Tibial artery (tissue), 4 donors: ENCODE measurements around the gene PLA1A.
A peak's percentile ranks its signal among the peaks of the same experiment; 100 is the strongest.
"Not testable (repeated sequence)": the region's sequence is repeated elsewhere in the genome, so short reads cannot be mapped to it uniquely, and the experiment has no call there.

Experiments
- DNase-seq, 2 donors: peaks; one replicate each; pipeline ENCODE4 v3.0.0-alpha.2; 2019
- H3K27ac ChIP-seq, 2 donors: fragments of 200-600 bp; sonication (generic) in 1 of 2; 1 replicate in 1 of 2; 2 replicates in 1 of 2; pipeline ENCODE4 v1.5.1; 2018 to 2019; ENCODE audit warnings: mild to moderate bottlenecking in 1 of 2
- H3K27me3 ChIP-seq, 2 donors: fragments of 200-600 bp; sonication (generic) in 1 of 2; one replicate each; pipeline versions ENCODE4 v1.5.1 to v1.6.0; 2016 to 2019
- H3K36me3 ChIP-seq, 3 donors: fragments of 200-600 bp; sonication (generic) in 2 of 3; one replicate each; pipeline ENCODE4 v1.5.1; 2016 to 2019; ENCODE audit warnings: mild to moderate bottlenecking in 2 of 3
- H3K4me1 ChIP-seq, 4 donors: fragments of 200-600 bp; sonication (generic) in 2 of 4; 1 replicate in 3 of 4; 2 replicates in 1 of 4; pipeline ENCODE4 v1.5.1; 2016 to 2019
- H3K4me3 ChIP-seq, 2 donors: fragments of 200-600 bp; sonication (generic) in 1 of 2; 1 replicate in 1 of 2; 2 replicates in 1 of 2; pipeline ENCODE4 v1.5.1; 2018 to 2019; ENCODE audit warnings: mild to moderate bottlenecking in 2 of 2
- H3K9me3 ChIP-seq, 3 donors: fragments of 200-600 bp; sonication (generic) in 1 of 3; one replicate each; pipeline ENCODE4 v1.5.1; 2016 to 2019
- intact Hi-C: fragments of 100-400 bp; cut with DNase I; formaldehyde crosslinking; loops from one replicate; pipeline ENCODE4 v1.15.0; 2023; ENCODE audit warnings: low total_unique reads
- TF ChIP-seq, protein P1 (sequence below), 2 experiments: fragments of 200-600 bp in 1 of 2; fragments of 450-650 bp in 1 of 2; IDR thresholded peaks; one replicate each; pipeline ENCODE4 v1.5.1; 2017 to 2019; ENCODE audit warnings: antibody characterized with exemption in 2 of 2, mild to moderate bottlenecking in 1 of 2, moderate library complexity in 1 of 2

PLA1A gene

DNA sequence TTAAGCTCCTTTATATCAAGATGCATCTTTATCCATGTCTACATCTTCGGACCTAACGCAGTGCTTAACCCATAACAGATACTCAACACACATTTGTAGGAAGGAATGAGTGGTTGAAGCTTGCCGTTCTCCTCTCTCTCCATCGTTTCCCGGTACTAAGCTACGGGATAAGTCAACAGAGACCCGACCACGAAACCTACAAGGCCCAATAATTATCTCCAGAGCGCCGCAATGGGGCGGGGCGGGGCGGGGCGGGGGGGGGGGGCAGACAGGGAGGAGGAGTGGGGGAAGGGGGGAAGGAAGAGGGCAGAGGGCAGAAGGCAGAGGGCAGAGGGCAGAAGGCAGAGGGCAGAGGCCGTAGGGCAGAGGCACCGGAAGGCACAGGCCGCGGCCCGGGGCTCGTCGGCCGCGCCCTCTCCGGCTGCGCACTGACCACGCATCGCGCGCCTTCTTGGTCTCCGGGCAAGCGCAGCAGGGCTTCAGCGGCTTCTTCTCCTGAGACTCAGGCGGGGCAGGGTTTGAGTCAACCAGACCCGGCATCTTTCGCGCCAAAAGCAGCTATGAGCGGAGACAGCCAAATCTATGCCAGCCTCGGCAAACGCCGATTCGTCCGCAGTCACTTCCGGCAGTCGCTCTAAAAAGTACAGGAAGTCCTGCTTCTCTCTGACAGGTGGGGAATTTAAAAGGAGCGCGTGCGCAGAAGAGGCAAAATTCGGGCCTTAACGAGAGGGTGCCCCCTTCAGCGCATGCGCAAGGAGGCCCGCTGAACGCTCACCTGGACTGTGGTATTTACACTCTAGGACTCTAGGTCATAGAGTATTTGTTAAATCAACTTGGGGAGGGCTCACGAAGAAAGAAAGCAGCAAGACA is 79.3 kb downstream of the PLA1A start, which contains the start of gene COX17:
Gene COX17 (minus strand): TSS at position 636 of the 870 bp plus-strand sequence. CDS start 96 bp downstream, at position 540.
- peak within 1 kb of the TSS; percentile 62 to 85 for H3K4me3 ChIP-seq
- TF ChIP-seq, protein P1, sequence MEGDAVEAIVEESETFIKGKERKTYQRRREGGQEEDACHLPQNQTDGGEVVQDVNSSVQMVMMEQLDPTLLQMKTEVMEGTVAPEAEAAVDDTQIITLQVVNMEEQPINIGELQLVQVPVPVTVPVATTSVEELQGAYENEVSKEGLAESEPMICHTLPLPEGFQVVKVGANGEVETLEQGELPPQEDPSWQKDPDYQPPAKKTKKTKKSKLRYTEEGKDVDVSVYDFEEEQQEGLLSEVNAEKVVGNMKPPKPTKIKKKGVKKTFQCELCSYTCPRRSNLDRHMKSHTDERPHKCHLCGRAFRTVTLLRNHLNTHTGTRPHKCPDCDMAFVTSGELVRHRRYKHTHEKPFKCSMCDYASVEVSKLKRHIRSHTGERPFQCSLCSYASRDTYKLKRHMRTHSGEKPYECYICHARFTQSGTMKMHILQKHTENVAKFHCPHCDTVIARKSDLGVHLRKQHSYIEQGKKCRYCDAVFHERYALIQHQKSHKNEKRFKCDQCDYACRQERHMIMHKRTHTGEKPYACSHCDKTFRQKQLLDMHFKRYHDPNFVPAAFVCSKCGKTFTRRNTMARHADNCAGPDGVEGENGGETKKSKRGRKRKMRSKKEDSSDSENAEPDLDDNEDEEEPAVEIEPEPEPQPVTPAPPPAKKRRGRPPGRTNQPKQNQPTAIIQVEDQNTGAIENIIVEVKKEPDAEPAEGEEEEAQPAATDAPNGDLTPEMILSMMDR (IDR thresholded peaks at IDR 0.05): no peak
- no peaks in the 10 kb centered on the region for H3K9me3 ChIP-seq
- no peaks in the 10 kb centered on the region for H3K27me3 ChIP-seq
- DNase-seq: peak; percentile 93 to 96
- peaks cover 13 to 27% (median 23%) of the 10 kb centered on the region in 3 donors for H3K36me3 ChIP-seq
- H3K27ac ChIP-seq: peak within 1 kb of the TSS; percentile 81 to 86
- peaks cover 0 to 17% (median 7%) of the 10 kb centered on the region in 4 donors for H3K4me1 ChIP-seq
- intact Hi-C loops: loop anchor here (5.0 to 10.0 kb wide), 2 partner anchors 182 to 215 kb away; partner anchors contain the start of genes TIMMDC1 and TMEM39A

GRCh38 chr3:119677641-119677934 is 79.9 kb downstream of the PLA1A start:
- intact Hi-C loops: loop anchor here (5.0 to 10.0 kb wide), 2 partner anchors 183 to 215 kb away; partner anchors contain the start of genes TIMMDC1 and TMEM39A

GRCh38 chr3:119678209-119678608 is 80.5 kb downstream of the PLA1A start:
- intact Hi-C loops: loop anchor here (5.0 to 10.0 kb wide), 2 partner anchors 183 to 216 kb away; partner anchors contain the start of genes TIMMDC1 and TMEM39A
- H3K9me3 ChIP-seq, H3K27me3 ChIP-seq, DNase-seq, H3K4me3 ChIP-seq: not testable (repeated sequence)
- Histone ChIP-seq H3K4me1 (peaks cover 0 to 17% (median 7%) of the 10 kb centered on the region in 4 donors), H3K36me3 (peaks cover 9 to 20% (median 14%) of the 10 kb centered on the region in 3 donors), H3K27ac (peak overlapping the region in 1 of 2 donors; percentile 81)

More at GRCh38 chr3:119677641-119677934, 79.9 kb downstream of the PLA1A start:
- Histone ChIP-seq H3K27ac (peak overlapping the region; percentile 81 to 86), H3K36me3 (peaks cover 9 to 26% (median 20%) of the 10 kb centered on the region in 3 donors), H3K4me1 (peaks cover 0 to 17% (median 7%) of the 10 kb centered on the region in 4 donors), H3K4me3 (peak overlapping the region; percentile 62 to 85), H3K9me3 (no peaks in the 10 kb centered on the region), H3K27me3 (no peaks in the 10 kb centered on the region)
- no peak for DNase-seq
- TF ChIP-seq, protein P1 (IDR thresholded peaks at IDR 0.05): no peak
